A673 (cell line): Measurements from ENCODE around the gene MYEOV.

Experiments used
- CTCF ChIP-seq: fragments of 300-800, 200-600 bp; sonication (generic); conservative IDR thresholded peaks from 2 replicates; pipeline ENCODE4 v1.5.1; 2017; ENCODE audit warnings: low read depth, mild to moderate bottlenecking, antibody characterized with exemption, low read length, moderate library complexity, mixed read lengths
- EZH2 ChIP-seq: fragments of 200-600 bp; sonication (generic); IDR thresholded peaks from 2 replicates; pipeline ENCODE4 v1.6.1; 2017; ENCODE audit warnings: borderline replicate concordance, low read depth, mild to moderate bottlenecking, mixed read lengths, antibody characterized with exemption, low read length; ENCODE audit not compliant: poor library complexity, severe bottlenecking

- TF ChIP-seq CTCF = no peak
- TF ChIP-seq EZH2 = no peak
These were observed 9.9 kb upstream of the MYEOV start for GRCh38 chr11:69284081-69284511.
